ENCODE results near the gene EFNA5.

GRCh38 chr5:107652408-107652807 lies 18.3 kb downstream of the EFNA5 start:
- no peak for TF ChIP-seq POLR2A (IDR thresholded peaks at IDR 0.05)
- TF ChIP-seq CTCF (IDR thresholded peaks at IDR 0.05) = no peak
- no peak for TF ChIP-seq EP300 (IDR thresholded peaks at IDR 0.05)
- no peak for TF ChIP-seq POLR2AphosphoS5 (IDR thresholded peaks at IDR 0.05)

Data from suprapubic skin (tissue), 4 donors.